ENCODE results near the gene RNF215.
"Not testable (repeated sequence)": the region's sequence is repeated elsewhere in the genome, so short reads cannot be mapped to it uniquely, and the experiment has no call there.

The RNF215 gene

GRCh38 chr22:30404307-30404706, 17.1 kb upstream of the RNF215 start:
- H3K4me3 ChIP-seq (ENCODE audit: low read depth, low read length), result no peak overlapping the region
- TF ChIP-seq, protein P1, sequence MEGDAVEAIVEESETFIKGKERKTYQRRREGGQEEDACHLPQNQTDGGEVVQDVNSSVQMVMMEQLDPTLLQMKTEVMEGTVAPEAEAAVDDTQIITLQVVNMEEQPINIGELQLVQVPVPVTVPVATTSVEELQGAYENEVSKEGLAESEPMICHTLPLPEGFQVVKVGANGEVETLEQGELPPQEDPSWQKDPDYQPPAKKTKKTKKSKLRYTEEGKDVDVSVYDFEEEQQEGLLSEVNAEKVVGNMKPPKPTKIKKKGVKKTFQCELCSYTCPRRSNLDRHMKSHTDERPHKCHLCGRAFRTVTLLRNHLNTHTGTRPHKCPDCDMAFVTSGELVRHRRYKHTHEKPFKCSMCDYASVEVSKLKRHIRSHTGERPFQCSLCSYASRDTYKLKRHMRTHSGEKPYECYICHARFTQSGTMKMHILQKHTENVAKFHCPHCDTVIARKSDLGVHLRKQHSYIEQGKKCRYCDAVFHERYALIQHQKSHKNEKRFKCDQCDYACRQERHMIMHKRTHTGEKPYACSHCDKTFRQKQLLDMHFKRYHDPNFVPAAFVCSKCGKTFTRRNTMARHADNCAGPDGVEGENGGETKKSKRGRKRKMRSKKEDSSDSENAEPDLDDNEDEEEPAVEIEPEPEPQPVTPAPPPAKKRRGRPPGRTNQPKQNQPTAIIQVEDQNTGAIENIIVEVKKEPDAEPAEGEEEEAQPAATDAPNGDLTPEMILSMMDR (IDR thresholded peaks at IDR 0.05; ENCODE audit: low read depth, low read length, missing control alignments), result no peak
- in situ Hi-C loops (cut with HindIII; ENCODE audit: low sequenced_read_pairs), result no loop called here
- DNase-seq (ENCODE audit: low read depth), result no peak

GRCh38 chr22:30402766-30403104, 15.5 kb upstream of the RNF215 start:
- H3K4me3 ChIP-seq (ENCODE audit: low read depth, low read length); in situ Hi-C loops (cut with HindIII; ENCODE audit: low sequenced_read_pairs): not testable (repeated sequence)

GRCh38 chr22:30402028-30402765, 15.0 kb upstream of the RNF215 start:
- TF ChIP-seq, protein P1 (IDR thresholded peaks at IDR 0.05; ENCODE audit: low read depth, low read length, missing control alignments), result no peak
- H3K4me3 ChIP-seq (ENCODE audit: low read depth, low read length), result no peak overlapping the region
- no peak for DNase-seq (ENCODE audit: low read depth)
- in situ Hi-C loops (cut with HindIII; ENCODE audit: low sequenced_read_pairs), result no loop called here

More at GRCh38 chr22:30402766-30403104, 15.5 kb upstream of the RNF215 start:
- not testable (repeated sequence) for DNase-seq (ENCODE audit: low read depth)

DNA sequence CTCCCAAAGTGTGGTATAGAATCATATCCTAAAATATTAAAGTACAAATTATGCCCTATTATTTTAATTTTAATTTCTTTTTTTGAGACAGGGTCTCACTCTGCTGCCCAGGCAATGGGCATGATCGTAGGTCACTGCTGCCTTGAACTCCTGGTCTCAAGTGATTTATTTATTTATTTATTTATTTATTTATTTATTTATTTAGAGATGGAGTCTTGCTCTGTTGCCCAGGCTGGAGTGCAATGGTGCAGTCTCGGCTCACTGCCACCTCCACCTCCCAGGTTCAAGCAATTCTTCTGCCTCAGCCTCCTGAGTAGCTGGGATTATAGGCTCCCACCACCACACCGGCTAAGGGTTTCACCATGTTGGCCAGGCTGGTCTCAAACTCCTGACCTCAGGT, 13.8 kb upstream of the RNF215 start:
- H3K4me3 ChIP-seq (ENCODE audit: low read depth, low read length); DNase-seq (ENCODE audit: low read depth); in situ Hi-C loops (cut with HindIII; ENCODE audit: low sequenced_read_pairs): not testable (repeated sequence)

GRCh38 chr22:30400159-30400558, 12.9 kb upstream of the RNF215 start:
- DNase-seq (ENCODE audit: low read depth), result no peak
- in situ Hi-C loops (cut with HindIII; ENCODE audit: low sequenced_read_pairs), result no loop called here

DNA sequence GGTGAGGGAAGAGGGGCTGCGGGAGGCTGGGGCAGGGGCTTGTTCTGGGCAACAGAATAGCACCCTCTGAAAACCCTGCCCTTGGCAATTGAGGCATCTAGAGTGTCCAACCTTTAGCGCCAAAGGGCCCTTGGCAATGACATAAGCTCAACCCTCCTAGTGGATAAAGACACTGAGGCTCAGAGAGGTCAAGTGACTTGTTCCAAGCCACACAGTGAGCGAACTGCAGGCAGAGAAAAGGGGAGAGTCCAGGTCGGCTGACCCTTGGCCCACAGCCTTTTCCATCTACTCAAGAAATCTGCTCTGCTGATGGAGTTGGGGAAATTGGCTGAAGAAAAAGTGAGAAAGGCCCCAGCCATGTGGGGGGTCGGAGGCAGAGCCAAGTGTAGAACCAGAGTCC, 12.5 kb upstream of the RNF215 start:
- TF ChIP-seq, protein P1 (IDR thresholded peaks at IDR 0.05; ENCODE audit: low read depth, low read length, missing control alignments), result no peak
- no peak overlapping the region for H3K4me3 ChIP-seq (ENCODE audit: low read depth, low read length)
- in situ Hi-C loops (cut with HindIII; ENCODE audit: low sequenced_read_pairs), result no loop called here
- DNase-seq (ENCODE audit: low read depth), result no peak

More at GRCh38 chr22:30400159-30400558, 12.9 kb upstream of the RNF215 start:
- TF ChIP-seq, protein P1 (IDR thresholded peaks at IDR 0.05; ENCODE audit: low read depth, low read length, missing control alignments), result no peak
- H3K4me3 ChIP-seq (ENCODE audit: low read depth, low read length), result no peak overlapping the region

GRCh38 chr22:30398685-30399680, 11.8 kb upstream of the RNF215 start:
- peak overlapping the region; percentile 70 for H3K4me3 ChIP-seq (ENCODE audit: low read depth, low read length)
- TF ChIP-seq, protein P1 (IDR thresholded peaks at IDR 0.05; ENCODE audit: low read depth, low read length, missing control alignments), result no peak
- in situ Hi-C loops (cut with HindIII; ENCODE audit: low sequenced_read_pairs), result no loop called here
- no peak for DNase-seq (ENCODE audit: low read depth)
